Limb (tissue), 2 donors: ENCODE data around the gene SLC25A52.
"Not testable (repeated sequence)": the region's sequence is repeated elsewhere in the genome, so short reads cannot be mapped to it uniquely, and the experiment has no call there.

ENCODE experiments used
- DNase-seq, 2 donors: peaks; one replicate each; pipeline ENCODE4 v3.0.0-alpha.2; 2016; ENCODE audit errors: extremely low spot score in 2 of 2

Gene SLC25A52

GRCh38 chr18:31760695-31761094 is at the start of gene SLC25A52:
TSS of gene SLC25A52 (minus strand) at chr18:31760880. CDS start at chr18:31760661, 219 bp downstream.
- no peak for DNase-seq

- not testable (repeated sequence) for DNase-seq
Measured at GRCh38 chr18:31809049-31809448, 48.4 kb upstream of the SLC25A52 start.

GRCh38 chr18:31801078-31801477 is 40.4 kb upstream of the SLC25A52 start:
- no peak for DNase-seq

GRCh38 chr18:31799257-31799656 is 38.6 kb upstream of the SLC25A52 start:
- DNase-seq: not testable (repeated sequence)

GRCh38 chr18:31798399-31798798 is 37.7 kb upstream of the SLC25A52 start:
- no peak for DNase-seq

GRCh38 chr18:31795747-31796146 is 35.1 kb upstream of the SLC25A52 start:
- no peak for DNase-seq

GRCh38 chr18:31793531-31793930 is 32.9 kb upstream of the SLC25A52 start:
- DNase-seq: no peak

GRCh38 chr18:31792580-31792911 is 31.9 kb upstream of the SLC25A52 start:
- no peak for DNase-seq

GRCh38 chr18:31791817-31792579 is 31.3 kb upstream of the SLC25A52 start:
- DNase-seq: no peak

GRCh38 chr18:31789409-31789808 is 28.7 kb upstream of the SLC25A52 start:
- DNase-seq: no peak

GRCh38 chr18:31783059-31783458 is 22.4 kb upstream of the SLC25A52 start:
- no peak for DNase-seq

- no peak for DNase-seq
Measured at GRCh38 chr18:31778391-31778950, 17.8 kb upstream of the SLC25A52 start.

GRCh38 chr18:31776093-31776492 is 15.4 kb upstream of the SLC25A52 start:
- DNase-seq: no peak

- DNase-seq: no peak
Measured at GRCh38 chr18:31774962-31775361, 14.3 kb upstream of the SLC25A52 start.

GRCh38 chr18:31774477-31774785 is 13.8 kb upstream of the SLC25A52 start:
- DNase-seq: no peak

GRCh38 chr18:31773774-31774476 is 13.2 kb upstream of the SLC25A52 start:
- DNase-seq: no peak

- no peak for DNase-seq
Measured at GRCh38 chr18:31772699-31773098, 12.0 kb upstream of the SLC25A52 start.

GRCh38 chr18:31750273-31750672 is 10.4 kb downstream of the SLC25A52 start:
- no peak for DNase-seq

GRCh38 chr18:31746396-31746795 is 14.3 kb downstream of the SLC25A52 start:
- DNase-seq: no peak

GRCh38 chr18:31744321-31745067 is 16.2 kb downstream of the SLC25A52 start:
- DNase-seq: no peak

GRCh38 chr18:31743600-31743999 is 17.1 kb downstream of the SLC25A52 start:
- not testable (repeated sequence) for DNase-seq

- no peak for DNase-seq
Measured at GRCh38 chr18:31741097-31741735, 19.5 kb downstream of the SLC25A52 start.
